ENCODE data around the gene DHX34.

- TF ChIP-seq EZH2phosphoT487 (IDR thresholded peaks at IDR 0.05; ENCODE audit: insufficient read depth, low read depth) (no peak), EZH2 (IDR thresholded peaks at IDR 0.05; ENCODE audit: insufficient read depth, poor library complexity, severe bottlenecking) (no peak)
Measured at GRCh38 chr19:47343194-47343802, 5.8 kb upstream of the DHX34 start.
